SK-N-SH treated with all-trans-retinoic acid at 6 μM for 48 hours (cell line): Measurements from ENCODE around the gene BPIFA1.

ENCODE experiments used
- GLIS3 ChIP-seq: fragments of 250-450 bp; sonication (Bioruptor Pico); IDR thresholded peaks from 2 replicates; pipeline ENCODE4 v1.5.0; 2020; ENCODE audit warnings: mild to moderate bottlenecking, moderate library complexity
- RARB ChIP-seq: fragments of 250-450 bp; sonication (Bioruptor Pico); IDR thresholded peaks from 2 replicates; pipeline ENCODE4 v1.8.0; 2021; ENCODE audit warnings: mild to moderate bottlenecking, moderate library complexity
- TOX ChIP-seq: fragments of 250-450 bp; sonication (Bioruptor Pico); IDR thresholded peaks from 2 replicates; pipeline ENCODE4 v1.8.0; 2021; ENCODE audit warnings: mild to moderate bottlenecking, moderate library complexity, borderline replicate concordance
- TSHZ2 ChIP-seq: fragments of 250-450 bp; sonication (Bioruptor Pico); IDR thresholded peaks from 2 replicates; pipeline ENCODE4 v1.5.0; 2020; ENCODE audit warnings: mild to moderate bottlenecking, moderate library complexity

GRCh38 chr20:33284937-33285336 is 49.1 kb downstream of the BPIFA1 start:
- TF ChIP-seq GLIS3 (no peak), RARB (CRISPR knock-in tag) (no peak), TOX (no peak), TSHZ2 (CRISPR knock-in tag) (no peak)
